ENCODE data around the gene NHEJ1.

GRCh38 chr2:219124381-219125110 lies 36.1 kb downstream of the NHEJ1 start:
- TF ChIP-seq CTCF (IDR thresholded peaks at IDR 0.05) (no peak), POLR2A (IDR thresholded peaks at IDR 0.05) (no peak)

All from ovary (tissue), 3 donors.